HEK293 (cell line): ENCODE measurements around the gene LIME1.

Experiments used
- AEBP2 ChIP-seq: fragments of 450-650 bp; formaldehyde crosslinking; IDR thresholded peaks from 2 replicates; pipeline ENCODE4 v1.5.1; 2016; ENCODE audit warnings: missing biosample characterization, missing genetic modification characterization, borderline replicate concordance
- BCL6B ChIP-seq: fragments of 450-650 bp; formaldehyde crosslinking; IDR thresholded peaks from 2 replicates; pipeline ENCODE4 v1.5.1; 2017; ENCODE audit warnings: missing biosample characterization, missing genetic modification characterization
- HIC1 ChIP-seq: fragments of 450-650 bp; formaldehyde crosslinking; IDR thresholded peaks from 2 replicates; pipeline ENCODE4 v1.5.1; 2016; ENCODE audit warnings: missing biosample characterization, missing genetic modification characterization
- KLF17 ChIP-seq: fragments of 450-650 bp; formaldehyde crosslinking; IDR thresholded peaks from 2 replicates; pipeline ENCODE4 v1.5.1; 2016; ENCODE audit warnings: missing biosample characterization, missing genetic modification characterization
- KLF8 ChIP-seq: fragments of 450-650 bp; formaldehyde crosslinking; IDR thresholded peaks from 2 replicates; pipeline ENCODE4 v1.5.1; 2016; ENCODE audit warnings: missing biosample characterization, missing genetic modification characterization
- REST ChIP-seq: fragments of 450-650 bp; formaldehyde crosslinking; IDR thresholded peaks from 2 replicates; pipeline ENCODE4 v1.5.1; 2016; ENCODE audit warnings: missing biosample characterization, missing genetic modification characterization
- TSHZ1 ChIP-seq: fragments of 450-650 bp; formaldehyde crosslinking; IDR thresholded peaks from 2 replicates; pipeline ENCODE4 v1.5.1; 2016; ENCODE audit warnings: missing biosample characterization, missing genetic modification characterization, borderline replicate concordance
- YY2 ChIP-seq: fragments of 450-650 bp; formaldehyde crosslinking; IDR thresholded peaks from 2 replicates; pipeline ENCODE4 v1.5.1; 2016; ENCODE audit warnings: missing biosample characterization, missing genetic modification characterization
- ZBTB49 ChIP-seq: fragments of 450-650 bp; formaldehyde crosslinking; IDR thresholded peaks from 2 replicates; pipeline ENCODE4 v1.5.1; 2016; ENCODE audit warnings: missing biosample characterization, missing genetic modification characterization, low read depth
- ZNF140 ChIP-seq: fragments of 450-650 bp; formaldehyde crosslinking; IDR thresholded peaks from 2 replicates; pipeline ENCODE4 v1.5.1; 2016; ENCODE audit warnings: missing biosample characterization, missing genetic modification characterization
- ZNF2 ChIP-seq: fragments of 450-650 bp; formaldehyde crosslinking; IDR thresholded peaks from 2 replicates; pipeline ENCODE4 v1.5.1; 2016; ENCODE audit warnings: missing biosample characterization, missing genetic modification characterization
- ZNF324 ChIP-seq: fragments of 450-650 bp; formaldehyde crosslinking; IDR thresholded peaks from 2 replicates; pipeline ENCODE4 v1.5.1; 2016; ENCODE audit warnings: missing biosample characterization, missing genetic modification characterization
- ZNF335 ChIP-seq: fragments of 450-650 bp; formaldehyde crosslinking; conservative IDR thresholded peaks from 2 replicates; pipeline ENCODE4 v1.5.1; 2016; ENCODE audit warnings: missing biosample characterization, missing genetic modification characterization
- ZNF37A ChIP-seq: fragments of 450-650 bp; IDR thresholded peaks from 2 replicates; pipeline ENCODE4 v1.5.1; 2018; ENCODE audit warnings: missing biosample characterization, missing genetic modification characterization
- ZNF423 ChIP-seq: fragments of 450-650 bp; formaldehyde crosslinking; IDR thresholded peaks from 2 replicates; pipeline ENCODE4 v1.5.1; 2016; ENCODE audit warnings: missing biosample characterization, missing genetic modification characterization
- ZNF513 ChIP-seq: fragments of 450-650 bp; IDR thresholded peaks from 2 replicates; pipeline ENCODE4 v1.5.1; 2018; ENCODE audit warnings: missing biosample characterization, missing genetic modification characterization
- ZNF544 ChIP-seq: fragments of 450-650 bp; formaldehyde crosslinking; IDR thresholded peaks from 2 replicates; pipeline ENCODE4 v1.5.0; 2017; ENCODE audit warnings: missing biosample characterization, missing genetic modification characterization
- ZNF629 ChIP-seq: fragments of 450-650 bp; formaldehyde crosslinking; IDR thresholded peaks from 2 replicates; pipeline ENCODE4 v1.5.1; 2017; ENCODE audit warnings: missing biosample characterization, missing genetic modification characterization
- ZNF830 ChIP-seq: fragments of 450-650 bp; IDR thresholded peaks from 2 replicates; pipeline ENCODE4 v1.5.0; 2018; ENCODE audit warnings: missing biosample characterization, missing genetic modification characterization, low read depth, mild to moderate bottlenecking, moderate library complexity
- ZXDB ChIP-seq: fragments of 450-650 bp; formaldehyde crosslinking; IDR thresholded peaks from 2 replicates; pipeline ENCODE4 v1.5.1; 2016; ENCODE audit warnings: missing biosample characterization, missing genetic modification characterization

Gene LIME1

GRCh38 chr20:63739130-63740069, 2.9 kb downstream of the LIME1 start, which contains the start of gene SLC2A4RG (continued):
- TF ChIP-seq REST (no peak), ZXDB (tag by site-specific recombination) (no peak), ZNF324 (tag by site-specific recombination) (no peak), BCL6B (tag by site-specific recombination) (no peak), ZNF140 (tag by site-specific recombination) (no peak), ZBTB49 (tag by site-specific recombination) (no peak), KLF8 (peak; percentile 68; the same call in 1 of the 2 replicates), ZNF2 (tag by site-specific recombination) (no peak), ZNF335 (tag by site-specific recombination) (no peak), ZNF513 (tag by site-specific recombination) (no peak), ZNF37A (tag by site-specific recombination) (no peak), ZNF629 (no peak), ZNF830 (tag by site-specific recombination) (no peak), TSHZ1 (tag by site-specific recombination) (no peak), KLF17 (tag by site-specific recombination) (no peak), ZNF423 (tag by site-specific recombination) (peak; percentile 76; the same call in 1 of the 2 replicates), YY2 (tag by site-specific recombination) (no peak), HIC1 (tag by site-specific recombination) (peak; percentile 40; the same call in 1 of the 2 replicates), ZNF544 (tag by site-specific recombination) (no peak), AEBP2 (no peak)
